Kidney epithelial cell (primary cell): Measurements from ENCODE around the gene AMIGO3. TPM values are rescaled to one million over a fixed set of nuclear protein-coding genes. Genes with fewer than 3 reads are reported as not detected.
"Not testable (repeated sequence)": the region's sequence is repeated elsewhere in the genome, so short reads cannot be mapped to it uniquely, and the experiment has no call there.

ENCODE experiments used
- DNase-seq: peaks from one replicate; pipeline ENCODE4 v3.0.0-alpha.2; 2010; ENCODE audit warnings: low read depth
- H3K27me3 ChIP-seq: 2 replicates; pipeline ENCODE4 v1.6.0; 2011; ENCODE audit warnings: low read length; ENCODE audit not compliant: control insufficient read depth, insufficient read depth
- H3K36me3 ChIP-seq: 2 replicates; pipeline ENCODE4 v1.5.1; 2011; ENCODE audit warnings: low read length; ENCODE audit not compliant: control insufficient read depth, insufficient read depth
- H3K4me3 ChIP-seq: 2 replicates; pipeline ENCODE4 v1.5.1; 2011; ENCODE audit warnings: low read depth, mild to moderate bottlenecking, control low read depth, low read length
- total RNA-seq: library from RNA; depleted of rRNA; stranded (reverse); fragments of >200 nt; gene quantifications from 2 replicates; pipeline ENCODE4 v1.2.3, GENCODE V29; 2015
- TF ChIP-seq, protein P1 (sequence below): IDR thresholded peaks from 2 replicates; pipeline ENCODE4 v1.5.1; 2011; ENCODE audit warnings: mild to moderate bottlenecking, moderate library complexity, low read length, control low read depth, inconsistent platforms; ENCODE audit not compliant: insufficient read depth, poor library complexity, severe bottlenecking

AMIGO3 gene
- total RNA-seq, 1 donor from 2014 or later: not detected

DNA sequence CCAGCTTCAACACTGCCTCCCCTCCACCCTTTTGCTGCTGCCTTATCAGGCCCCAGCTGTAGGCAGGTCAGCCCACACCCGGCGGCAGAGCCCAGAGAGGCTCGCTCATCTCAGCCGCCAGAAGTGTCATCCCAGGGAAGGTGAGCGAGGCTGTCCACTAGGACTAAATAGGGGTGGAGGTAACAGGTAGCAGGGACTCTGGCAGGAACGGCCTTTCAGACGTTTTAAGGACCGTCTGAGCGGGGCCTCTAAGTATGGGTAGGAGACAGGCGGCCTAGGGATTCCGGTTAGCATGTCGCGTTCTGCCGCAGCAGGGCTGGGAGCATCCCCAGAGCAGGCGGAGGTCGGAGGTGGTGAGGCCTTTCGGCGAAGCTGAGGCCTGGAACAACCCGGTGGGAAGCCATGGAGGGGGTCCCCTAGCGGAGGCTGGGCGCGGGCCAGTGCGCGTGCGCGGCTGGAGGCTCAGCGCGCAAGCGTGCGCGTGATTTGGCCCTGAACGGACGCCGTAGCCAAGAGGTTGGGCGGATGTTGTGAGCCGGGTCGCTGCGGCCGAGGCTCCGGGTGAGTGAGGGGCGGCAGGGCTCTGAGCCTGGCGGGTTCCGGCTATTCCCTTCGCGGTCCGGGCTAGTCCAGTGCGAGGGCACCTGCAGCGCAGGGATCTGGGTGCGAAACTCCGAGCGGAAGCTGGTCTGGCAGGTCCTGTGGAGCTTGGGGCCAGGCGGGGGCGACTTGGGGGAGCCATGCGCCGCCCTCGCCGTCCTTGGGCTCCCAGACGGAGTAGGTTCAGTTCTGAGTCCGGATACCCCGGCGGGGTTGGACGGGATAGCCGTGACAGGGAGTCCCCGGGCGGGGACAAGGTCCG is 30.2 kb downstream of the AMIGO3 start, which contains the start of the genes MST1 and RNF123:
Gene MST1 (minus strand): TSS at position 429 of the 862 bp plus-strand sequence. CDS start 783 bp downstream, outside the sequence.
Gene RNF123 (plus strand): TSS at position 512 of the 862 bp plus-strand sequence. CDS start 1,609 bp downstream, outside the sequence.
- H3K27me3 ChIP-seq: peaks cover 2% of the 10 kb centered on the region
- H3K4me3 ChIP-seq: peak within 1 kb of the TSS; percentile 88
- peak; percentile 45 for DNase-seq
- H3K36me3 ChIP-seq: peaks cover under 1% of the 10 kb centered on the region
- TF ChIP-seq, protein P1, sequence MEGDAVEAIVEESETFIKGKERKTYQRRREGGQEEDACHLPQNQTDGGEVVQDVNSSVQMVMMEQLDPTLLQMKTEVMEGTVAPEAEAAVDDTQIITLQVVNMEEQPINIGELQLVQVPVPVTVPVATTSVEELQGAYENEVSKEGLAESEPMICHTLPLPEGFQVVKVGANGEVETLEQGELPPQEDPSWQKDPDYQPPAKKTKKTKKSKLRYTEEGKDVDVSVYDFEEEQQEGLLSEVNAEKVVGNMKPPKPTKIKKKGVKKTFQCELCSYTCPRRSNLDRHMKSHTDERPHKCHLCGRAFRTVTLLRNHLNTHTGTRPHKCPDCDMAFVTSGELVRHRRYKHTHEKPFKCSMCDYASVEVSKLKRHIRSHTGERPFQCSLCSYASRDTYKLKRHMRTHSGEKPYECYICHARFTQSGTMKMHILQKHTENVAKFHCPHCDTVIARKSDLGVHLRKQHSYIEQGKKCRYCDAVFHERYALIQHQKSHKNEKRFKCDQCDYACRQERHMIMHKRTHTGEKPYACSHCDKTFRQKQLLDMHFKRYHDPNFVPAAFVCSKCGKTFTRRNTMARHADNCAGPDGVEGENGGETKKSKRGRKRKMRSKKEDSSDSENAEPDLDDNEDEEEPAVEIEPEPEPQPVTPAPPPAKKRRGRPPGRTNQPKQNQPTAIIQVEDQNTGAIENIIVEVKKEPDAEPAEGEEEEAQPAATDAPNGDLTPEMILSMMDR: peak; percentile 45

DNA sequence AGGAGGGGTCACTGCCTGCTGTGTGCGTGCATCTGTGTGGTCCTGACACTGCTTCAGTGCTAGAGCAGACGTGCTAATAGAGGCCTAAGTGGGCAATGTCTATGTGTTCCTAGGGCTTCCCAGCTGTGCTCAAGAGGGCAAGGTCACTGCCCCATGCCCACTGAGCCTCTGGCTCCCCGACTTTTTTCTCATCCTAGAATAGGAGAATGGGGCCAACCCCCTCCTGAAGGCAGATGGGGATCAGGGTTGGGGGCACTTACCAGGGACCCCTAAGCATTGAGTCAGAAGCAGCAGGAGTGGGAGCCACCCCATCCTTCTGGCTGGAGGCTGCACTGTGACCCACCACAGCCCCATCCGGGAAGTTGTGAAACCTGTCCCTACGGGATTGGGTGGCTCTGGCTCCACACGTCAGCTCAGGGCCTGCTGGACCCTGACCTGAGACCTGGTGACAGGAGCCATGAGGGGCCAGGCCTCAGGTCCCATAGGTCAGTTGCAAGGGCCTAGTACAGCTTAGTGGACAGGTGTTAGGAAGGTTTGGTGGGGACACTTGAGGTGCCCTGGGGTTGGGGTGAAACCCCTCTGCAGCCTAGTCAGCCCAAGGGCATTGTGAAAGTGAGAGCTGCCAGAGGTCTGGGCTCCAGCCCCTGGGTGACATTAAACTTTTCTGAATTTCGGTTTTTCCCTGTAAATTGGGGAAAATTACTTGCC is 31.0 kb downstream of the AMIGO3 start:
- DNase-seq, H3K27me3 ChIP-seq, H3K36me3 ChIP-seq: not testable (repeated sequence)
- H3K4me3 ChIP-seq: peak overlapping the region; percentile 88

DNA sequence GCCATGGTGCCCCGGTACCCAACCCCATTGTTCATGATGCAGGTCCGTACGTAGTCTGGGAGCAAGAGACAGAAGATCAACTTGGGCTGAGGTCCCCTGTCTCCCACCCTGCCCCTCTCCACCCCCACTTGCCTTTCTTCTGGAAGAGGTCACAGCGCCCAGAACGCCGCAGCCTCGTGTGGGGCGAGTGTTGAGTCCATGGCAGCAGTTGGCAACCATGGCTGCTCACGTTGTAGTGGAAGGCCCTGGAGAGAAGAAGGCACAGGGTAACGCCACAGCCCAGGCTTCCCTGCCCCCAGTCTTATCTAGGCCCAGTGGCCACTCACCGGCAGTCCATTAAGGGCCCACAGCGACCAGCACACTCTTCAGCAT is 32.1 kb downstream of the AMIGO3 start:
- not testable (repeated sequence) for H3K27me3 ChIP-seq, H3K36me3 ChIP-seq, H3K4me3 ChIP-seq, DNase-seq

DNA sequence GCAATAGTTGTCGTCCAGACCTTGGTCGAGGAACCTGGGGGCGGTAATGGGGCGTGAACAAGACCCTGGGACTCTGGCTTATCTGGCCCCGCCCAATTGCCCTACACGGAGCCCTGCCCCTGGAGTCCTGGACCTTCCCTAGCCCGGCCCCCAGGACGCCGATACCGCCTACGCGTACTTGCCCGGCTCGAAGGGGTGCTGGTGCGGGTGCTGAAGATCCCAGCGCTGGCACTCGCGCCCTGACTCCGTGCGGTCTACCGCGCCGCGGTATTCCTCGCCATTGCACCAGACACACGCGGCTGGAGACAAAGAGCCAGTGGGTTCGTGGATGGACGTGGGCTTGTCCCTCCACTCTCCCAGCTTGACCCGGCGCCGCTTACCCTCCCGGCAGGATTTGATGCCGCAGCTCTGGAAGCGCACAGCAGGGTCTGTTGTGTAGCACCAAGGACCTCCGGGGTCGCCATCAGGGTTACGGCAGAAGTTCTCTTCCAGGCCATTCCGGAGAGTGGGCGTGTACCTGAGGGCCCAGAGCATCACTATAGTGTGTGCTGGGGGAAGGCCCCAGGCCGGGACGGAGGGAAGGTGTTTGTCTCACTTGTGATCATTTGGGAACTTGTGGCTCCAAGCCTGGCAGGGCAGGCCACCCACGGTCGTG is 32.6 kb downstream of the AMIGO3 start:
- H3K36me3 ChIP-seq, DNase-seq, H3K27me3 ChIP-seq: not testable (repeated sequence)
- peak overlapping the region; percentile 35 for H3K4me3 ChIP-seq

DNA sequence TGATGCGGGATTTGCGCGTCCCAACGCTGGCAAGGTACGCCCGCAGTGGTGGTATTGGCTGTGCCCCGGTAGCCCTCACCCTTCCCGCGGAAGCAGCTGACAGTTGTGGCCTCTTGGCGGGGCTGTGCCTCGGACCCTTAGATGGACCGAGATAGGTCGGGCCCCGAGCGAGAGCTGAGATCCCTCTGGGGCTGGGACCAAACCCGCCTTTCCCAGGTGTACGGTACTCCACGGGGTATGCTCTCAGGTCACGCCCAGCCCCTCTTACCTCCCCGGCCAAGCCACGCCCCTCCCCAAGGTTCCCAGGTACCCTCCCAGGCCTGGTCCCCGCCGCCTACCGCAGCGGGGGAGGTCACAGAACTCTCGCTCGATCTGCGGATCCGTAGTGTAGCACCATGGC is 33.1 kb downstream of the AMIGO3 start:
- DNase-seq, H3K36me3 ChIP-seq, H3K27me3 ChIP-seq: not testable (repeated sequence)
- H3K4me3 ChIP-seq: peak overlapping the region; percentile 35

DNA sequence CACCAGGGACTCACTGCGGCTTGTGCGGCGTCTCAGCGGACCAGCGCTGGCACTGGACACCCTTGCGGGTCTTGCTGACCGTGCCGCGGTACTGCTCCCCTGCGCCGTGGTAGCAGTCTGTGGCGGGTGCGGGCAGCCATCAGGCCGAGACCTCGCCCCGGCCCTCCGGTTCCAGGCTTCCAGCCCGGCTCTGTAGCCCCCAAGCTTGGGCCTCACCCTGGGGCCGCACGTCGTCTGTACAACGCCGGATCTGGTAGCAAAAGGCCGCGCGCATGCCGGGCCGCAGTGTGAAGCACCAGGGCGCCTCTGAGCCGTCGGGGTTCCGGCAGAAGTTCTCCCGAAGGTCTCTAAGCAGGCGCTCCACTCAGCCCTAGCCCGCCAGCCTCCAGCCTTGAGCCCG is 33.6 kb downstream of the AMIGO3 start:
- not testable (repeated sequence) for H3K27me3 ChIP-seq, DNase-seq, H3K36me3 ChIP-seq
- H3K4me3 ChIP-seq: peak overlapping the region; percentile 11

DNA sequence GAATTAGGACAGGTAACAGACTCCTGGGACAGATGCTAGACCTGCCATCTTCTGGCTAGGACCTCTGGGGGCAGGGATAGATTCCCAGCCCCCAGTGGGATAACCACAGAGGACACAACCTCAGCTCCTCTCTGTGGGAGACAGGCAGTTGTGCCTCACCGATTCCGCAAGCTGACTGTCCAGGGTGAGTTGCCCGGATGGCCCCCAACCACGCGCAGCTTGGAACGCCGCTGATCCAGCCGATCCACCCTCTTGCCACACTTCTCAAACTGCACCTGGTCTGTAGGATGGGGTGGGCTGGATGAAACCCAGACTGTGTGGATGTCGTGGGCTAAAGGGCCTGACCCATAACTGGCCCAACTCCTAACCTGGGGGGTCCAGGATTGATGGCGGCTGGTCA is 34.4 kb downstream of the AMIGO3 start:
- H3K27me3 ChIP-seq, H3K36me3 ChIP-seq, DNase-seq, H3K4me3 ChIP-seq: not testable (repeated sequence)

DNA sequence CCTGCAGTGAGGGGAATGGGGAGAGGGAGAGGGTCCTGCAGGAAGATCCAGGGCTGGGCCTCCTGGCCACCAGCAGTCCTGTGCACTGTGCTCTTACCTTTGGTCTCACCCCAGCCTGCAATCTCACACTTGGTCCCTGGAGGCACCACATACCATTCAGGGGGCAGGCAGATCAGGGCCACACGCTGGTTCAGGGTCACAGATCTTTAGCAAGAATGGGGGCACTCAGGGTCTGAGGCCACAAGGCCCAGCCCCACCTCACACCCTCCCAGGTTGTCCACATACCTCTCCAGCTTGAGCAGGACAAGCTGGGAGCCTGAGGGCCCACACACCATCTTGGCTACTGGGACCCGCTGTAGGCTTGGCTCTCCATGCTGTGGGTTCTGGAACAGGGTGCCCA is 35.0 kb downstream of the AMIGO3 start:
- not testable (repeated sequence) for DNase-seq, H3K36me3 ChIP-seq, H3K4me3 ChIP-seq, H3K27me3 ChIP-seq

DNA sequence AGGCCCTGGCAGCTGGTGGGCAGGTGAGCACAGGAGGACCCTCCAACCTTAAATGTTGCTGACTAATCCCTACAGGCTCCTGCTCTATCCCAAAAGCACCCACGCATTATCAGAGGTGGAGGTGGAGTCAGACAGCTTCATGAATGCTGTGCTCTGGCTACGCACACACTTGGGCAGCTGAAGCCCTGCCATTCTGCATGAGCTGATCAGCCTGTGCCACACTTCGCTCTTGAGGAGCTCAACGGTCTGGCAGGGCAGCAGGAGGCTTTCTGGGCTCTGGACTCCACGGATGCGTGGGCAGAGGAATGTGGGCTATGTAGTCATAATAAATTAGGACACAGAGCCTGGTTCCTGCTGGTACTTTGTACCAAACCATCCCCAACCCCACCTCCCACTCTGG is 36.3 kb downstream of the AMIGO3 start:
- peaks cover 2% of the 10 kb centered on the region for H3K27me3 ChIP-seq
- no peak overlapping the region for H3K4me3 ChIP-seq
- TF ChIP-seq, protein P1: no peak
- peaks cover 11% of the 10 kb centered on the region for H3K36me3 ChIP-seq
- DNase-seq: no peak
